ENCODE data around the gene PTPRN2. TPM values are rescaled to one million over a fixed set of nuclear protein-coding genes. Genes with fewer than 3 reads are reported as not detected.

Gene PTPRN2
- total RNA-seq, 1 experiment from 2014 or later, result 2.1 TPM

- no peak overlapping the region for H3K4me3 ChIP-seq (replicated peaks in 1 of 2; ENCODE audit: low read depth in 1 of 2, low read length in 2 of 2)
- RAD21 ChIA-PET (ENCODE audit: low non-redundant PET in 1 of 2, low total read pairs in 2 of 2, uncharacterized antibody in 2 of 2, unreplicated experiment in 2 of 2), result no interaction called here
- no peaks in the 10 kb centered on the region for H3K27me3 ChIP-seq (ENCODE audit: insufficient read depth, low read length)
- H3K36me3 ChIP-seq (ENCODE audit: control insufficient read depth in 1 of 2, insufficient read depth in 2 of 2, low read length in 2 of 2), result no peaks in the 10 kb centered on the region
- no peak overlapping the region for H2AFZ ChIP-seq (ENCODE audit: low read depth, low read length, poor library complexity, severe bottlenecking)
- intact Hi-C loops (cut with micrococcal nuclease), result no loop called here
- H3K4me1 ChIP-seq (ENCODE audit: control insufficient read depth in 1 of 2, insufficient read depth in 2 of 2, low read length in 2 of 2), result peaks cover 5 to 8% of the 10 kb centered on the region in 2 experiments; a peak in 2 of 4 replicates
- DNase-seq (ENCODE audit: low read depth, low spot score) (no peak), ATAC-seq (no peak)
- POLR2A ChIA-PET, result no interaction called here
- no peaks in the 10 kb centered on the region for H3K9me3 ChIP-seq (ENCODE audit: control insufficient read depth in 1 of 2, insufficient read depth in 1 of 2, low read depth in 1 of 2, low read length in 2 of 2)
- TF ChIP-seq RAD21 (IDR thresholded peaks at IDR 0.05; ENCODE audit: low read depth) (no peak), JUND (IDR thresholded peaks at IDR 0.05) (no peak), SIN3A (IDR thresholded peaks at IDR 0.05; ENCODE audit: low read depth) (no peak), CBX3 (IDR thresholded peaks at IDR 0.05; ENCODE audit: low read depth) (no peak)
- no peaks in the 10 kb centered on the region for H3K79me2 ChIP-seq (ENCODE audit: insufficient read depth, low read length)
- CTCF ChIA-PET, result no interaction called here
- H3K9me2 ChIP-seq (ENCODE audit: insufficient read depth), result no peaks in the 10 kb centered on the region
- no peak overlapping the region for H3K27ac ChIP-seq (ENCODE audit: low read depth, low read length)
- no TSS peak for BruUV-seq (replicated peaks)
- no peak overlapping the region for H3K9ac ChIP-seq (ENCODE audit: low read length)
- H3K4me2 ChIP-seq (ENCODE audit: low read length), result no peak overlapping the region
- no peaks in the 10 kb centered on the region for H4K20me1 ChIP-seq (ENCODE audit: insufficient read depth)
Measured at GRCh38 chr7:157522189-157522588, 1065.4 kb downstream of the PTPRN2 start.

DNA sequence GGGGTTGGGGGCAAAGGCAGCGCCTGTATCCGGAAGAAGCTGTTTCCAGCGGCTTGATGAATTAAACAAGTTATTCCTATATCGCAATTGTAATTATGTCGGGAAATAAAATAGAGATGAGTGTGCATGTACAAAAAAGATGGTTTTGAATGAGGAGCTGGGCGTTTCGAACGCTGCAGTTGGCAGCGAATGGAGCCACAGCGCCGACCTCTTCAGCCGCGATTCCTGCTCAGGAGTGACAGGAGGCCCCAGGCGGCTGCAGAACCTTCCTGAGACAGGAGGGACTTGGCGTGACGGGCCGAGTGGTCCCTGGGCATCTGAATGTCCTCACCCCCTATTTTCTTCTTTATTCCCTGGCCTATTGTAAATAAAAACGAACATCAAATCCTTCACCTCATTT, 1065.9 kb downstream of the PTPRN2 start:
- BruUV-seq (replicated peaks), result no TSS peak
- Histone ChIP-seq H2AFZ (ENCODE audit: low read depth, low read length, poor library complexity, severe bottlenecking) (no peak overlapping the region), H4K20me1 (ENCODE audit: insufficient read depth) (no peaks in the 10 kb centered on the region), H3K79me2 (ENCODE audit: insufficient read depth, low read length) (no peaks in the 10 kb centered on the region), H3K9ac (ENCODE audit: low read length) (no peak overlapping the region), H3K4me3 (replicated peaks in 1 of 2; ENCODE audit: low read depth in 1 of 2, low read length in 2 of 2) (no peak overlapping the region), H3K9me3 (ENCODE audit: control insufficient read depth in 1 of 2, insufficient read depth in 1 of 2, low read depth in 1 of 2, low read length in 2 of 2) (no peaks in the 10 kb centered on the region), H3K27ac (ENCODE audit: low read depth, low read length) (no peak overlapping the region), H3K36me3 (ENCODE audit: control insufficient read depth in 1 of 2, insufficient read depth in 2 of 2, low read length in 2 of 2) (no peaks in the 10 kb centered on the region), H3K4me1 (ENCODE audit: control insufficient read depth in 1 of 2, insufficient read depth in 2 of 2, low read length in 2 of 2) (peaks cover 5 to 8% of the 10 kb centered on the region in 2 experiments; a peak in 2 of 4 replicates), H3K27me3 (ENCODE audit: insufficient read depth, low read length) (no peaks in the 10 kb centered on the region), H3K9me2 (ENCODE audit: insufficient read depth) (no peaks in the 10 kb centered on the region), H3K4me2 (ENCODE audit: low read length) (no peak overlapping the region)
- RAD21 ChIA-PET (ENCODE audit: low non-redundant PET in 1 of 2, low total read pairs in 2 of 2, uncharacterized antibody in 2 of 2, unreplicated experiment in 2 of 2), result no interaction called here
- POLR2A ChIA-PET, result no interaction called here
- CTCF ChIA-PET, result no interaction called here
- DNase-seq (ENCODE audit: low read depth, low spot score) (no peak), ATAC-seq (no peak)
- intact Hi-C loops (cut with micrococcal nuclease), result no loop called here
- no peak for TF ChIP-seq SIN3A (IDR thresholded peaks at IDR 0.05; ENCODE audit: low read depth)
- TF ChIP-seq EGR1 (IDR thresholded peaks at IDR 0.05; ENCODE audit: low read depth), result no peak
- TF ChIP-seq POLR2A (IDR thresholded peaks at IDR 0.05; ENCODE audit: borderline replicate concordance, extremely low read depth, insufficient read depth, insufficient read length), result no peak
- TF ChIP-seq CEBPB (IDR thresholded peaks at IDR 0.05; ENCODE audit: low read depth), result no peak
- TF ChIP-seq, protein P1, sequence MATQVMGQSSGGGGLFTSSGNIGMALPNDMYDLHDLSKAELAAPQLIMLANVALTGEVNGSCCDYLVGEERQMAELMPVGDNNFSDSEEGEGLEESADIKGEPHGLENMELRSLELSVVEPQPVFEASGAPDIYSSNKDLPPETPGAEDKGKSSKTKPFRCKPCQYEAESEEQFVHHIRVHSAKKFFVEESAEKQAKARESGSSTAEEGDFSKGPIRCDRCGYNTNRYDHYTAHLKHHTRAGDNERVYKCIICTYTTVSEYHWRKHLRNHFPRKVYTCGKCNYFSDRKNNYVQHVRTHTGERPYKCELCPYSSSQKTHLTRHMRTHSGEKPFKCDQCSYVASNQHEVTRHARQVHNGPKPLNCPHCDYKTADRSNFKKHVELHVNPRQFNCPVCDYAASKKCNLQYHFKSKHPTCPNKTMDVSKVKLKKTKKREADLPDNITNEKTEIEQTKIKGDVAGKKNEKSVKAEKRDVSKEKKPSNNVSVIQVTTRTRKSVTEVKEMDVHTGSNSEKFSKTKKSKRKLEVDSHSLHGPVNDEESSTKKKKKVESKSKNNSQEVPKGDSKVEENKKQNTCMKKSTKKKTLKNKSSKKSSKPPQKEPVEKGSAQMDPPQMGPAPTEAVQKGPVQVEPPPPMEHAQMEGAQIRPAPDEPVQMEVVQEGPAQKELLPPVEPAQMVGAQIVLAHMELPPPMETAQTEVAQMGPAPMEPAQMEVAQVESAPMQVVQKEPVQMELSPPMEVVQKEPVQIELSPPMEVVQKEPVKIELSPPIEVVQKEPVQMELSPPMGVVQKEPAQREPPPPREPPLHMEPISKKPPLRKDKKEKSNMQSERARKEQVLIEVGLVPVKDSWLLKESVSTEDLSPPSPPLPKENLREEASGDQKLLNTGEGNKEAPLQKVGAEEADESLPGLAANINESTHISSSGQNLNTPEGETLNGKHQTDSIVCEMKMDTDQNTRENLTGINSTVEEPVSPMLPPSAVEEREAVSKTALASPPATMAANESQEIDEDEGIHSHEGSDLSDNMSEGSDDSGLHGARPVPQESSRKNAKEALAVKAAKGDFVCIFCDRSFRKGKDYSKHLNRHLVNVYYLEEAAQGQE (IDR thresholded peaks at IDR 0.05; ENCODE audit: low read depth), result no peak
- TF ChIP-seq ZFX (IDR thresholded peaks at IDR 0.05), result no peak
- no peak for TF ChIP-seq POLR2AphosphoS5 (IDR thresholded peaks at IDR 0.05; ENCODE audit: low read depth, low read length)
- no peak for TF ChIP-seq JUND (IDR thresholded peaks at IDR 0.05)
